BLaER1 treated with 17β-estradiol and CSF1 and Interleukin-3, amounts not matched to agents 10 nM and 100 nM (cell line): ENCODE data around the gene YAF2.

Experiments
- H3K27ac ChIP-seq, 11 experiments: shearing (Covaris generic); formaldehyde crosslinking; 2 replicates each; pipeline ENCODE4 v1.8.1; 2022
- H3K27me3 ChIP-seq, 11 experiments: shearing (Covaris generic); formaldehyde crosslinking; 2 replicates each; pipeline ENCODE4 v1.8.1; 2022
- H3K36me3 ChIP-seq, 11 experiments: shearing (Covaris generic); formaldehyde crosslinking; 2 replicates each; pipeline ENCODE4 v1.8.1; 2022
- H3K4me1 ChIP-seq, 10 experiments: shearing (Covaris generic); formaldehyde crosslinking; 2 replicates each; pipeline ENCODE4 v1.8.1; 2022
- H3K4me2 ChIP-seq, 11 experiments: shearing (Covaris generic); formaldehyde crosslinking; 2 replicates each; pipeline ENCODE4 v1.8.1; 2022
- H3K4me3 ChIP-seq, 10 experiments: shearing (Covaris generic); formaldehyde crosslinking; 2 replicates each; pipeline ENCODE4 v1.8.1; 2022
- H3K9ac ChIP-seq, 11 experiments: shearing (Covaris generic); formaldehyde crosslinking; 2 replicates each; pipeline ENCODE4 v1.8.1; 2022
- H3K9me3 ChIP-seq, 11 experiments: shearing (Covaris generic); formaldehyde crosslinking; replicated peaks in 1 of 11; 2 replicates each; pipeline ENCODE4 v1.8.1; 2022
- H4K20me1 ChIP-seq, 11 experiments: shearing (Covaris generic); formaldehyde crosslinking; 2 replicates each; pipeline ENCODE4 v1.8.1; 2022
- Cebpa-rat ChIP-seq, 11 experiments: shearing (Covaris generic); IDR thresholded peaks; 2 replicates each; pipeline ENCODE4 v1.8.1; 2022

YAF2 gene

DNA sequence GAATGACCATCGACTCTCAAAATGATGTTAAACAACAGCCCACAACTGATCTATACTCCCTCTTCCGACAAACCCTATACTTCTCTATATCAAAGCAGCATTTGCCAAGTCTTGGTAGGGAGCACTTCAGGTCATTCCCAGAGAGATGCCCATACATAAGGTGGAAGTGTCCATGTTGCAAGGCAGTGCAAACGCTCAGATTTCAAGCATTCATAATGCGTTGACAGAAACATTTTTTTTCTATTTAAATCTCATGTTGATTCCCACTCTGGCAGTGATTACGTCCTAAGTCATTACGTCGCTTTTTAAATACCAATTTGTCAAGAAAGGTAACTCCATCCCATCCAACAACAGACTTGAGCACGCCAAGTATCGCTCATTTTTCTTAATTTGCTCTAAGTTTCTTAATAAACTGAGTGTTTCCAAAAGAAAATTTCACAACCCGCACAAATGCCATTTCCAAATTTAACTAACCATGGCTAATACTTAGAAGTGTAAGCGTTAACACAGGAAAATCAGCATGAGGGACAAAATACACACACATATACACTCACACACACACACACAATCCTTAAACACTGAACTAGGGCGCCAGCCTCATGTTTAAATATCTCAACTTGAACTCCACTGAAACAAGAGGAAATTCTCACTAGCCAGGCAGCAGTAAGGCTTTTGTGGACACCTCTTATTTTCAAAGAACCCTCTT, 94.4 kb downstream of the YAF2 start:
- TF ChIP-seq Cebpa-rat (IDR thresholded peaks at IDR 0.05), result no peak
- H3K9me3 ChIP-seq, result no peaks in the 10 kb centered on the region
- peak overlapping the region; percentile 82 to 100 (median 94) for H3K4me3 ChIP-seq
- peak overlapping the region; percentile 85 to 93 (median 89) for H3K9ac ChIP-seq
- peak overlapping the region; percentile 79 to 94 (median 83) for H3K4me2 ChIP-seq
- H4K20me1 ChIP-seq, result peaks cover 10 to 50% (median 30%) of the 10 kb centered on the region in 11 experiments; a peak in 16 of 22 replicates
- peak overlapping the region; percentile 68 to 91 (median 81) for H3K27ac ChIP-seq
- H3K36me3 ChIP-seq, result no peaks in the 10 kb centered on the region
- H3K4me1 ChIP-seq, result peaks cover 18 to 37% (median 26%) of the 10 kb centered on the region in 10 experiments
- H3K27me3 ChIP-seq, result no peaks in the 10 kb centered on the region

DNA sequence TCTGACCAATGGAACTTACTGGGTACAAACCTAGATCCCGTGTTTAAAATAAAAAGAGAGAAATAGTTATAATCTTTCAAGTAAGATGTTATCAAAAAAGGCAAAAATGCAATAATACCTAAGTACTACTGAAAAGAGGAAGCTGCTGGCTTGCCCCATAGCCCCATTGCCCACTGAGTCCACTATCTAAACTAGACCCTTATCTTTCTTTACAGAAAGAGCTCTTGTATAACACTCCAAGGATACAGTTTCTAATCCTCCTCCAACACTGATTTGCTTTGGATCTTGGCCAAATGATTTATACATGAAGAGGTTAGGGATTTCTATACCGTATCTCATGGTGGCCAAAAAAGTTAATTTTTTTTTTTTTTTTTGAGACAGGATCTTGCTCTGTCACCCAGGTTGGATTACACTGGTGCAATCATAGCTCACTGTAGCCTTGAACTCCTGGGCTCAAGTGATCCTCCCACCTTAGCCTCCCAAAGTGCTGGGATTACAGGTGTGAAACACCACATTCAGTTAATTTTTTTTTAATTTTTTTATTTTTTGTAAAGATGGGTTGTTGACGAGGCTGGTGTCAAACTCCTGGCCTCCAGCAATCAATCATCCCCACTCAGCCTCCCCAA, 96.0 kb downstream of the YAF2 start:
- H3K27me3 ChIP-seq, result no peaks in the 10 kb centered on the region
- H3K9me3 ChIP-seq, result peaks cover 0 to 8% (median 3%) of the 10 kb centered on the region in 11 experiments; a peak in 4 of 22 replicates
- no peak for TF ChIP-seq Cebpa-rat (IDR thresholded peaks at IDR 0.05)
- peaks cover 13 to 58% (median 31%) of the 10 kb centered on the region in 11 experiments; a peak in 16 of 22 replicates for H4K20me1 ChIP-seq
- H3K4me1 ChIP-seq, result peaks cover 18 to 37% (median 26%) of the 10 kb centered on the region in 10 experiments
- no peak overlapping the region for H3K27ac ChIP-seq
- H3K4me2 ChIP-seq, result peak overlapping the region in 10 of 11 experiments; percentile 1 to 94 (median 84); a peak in 18 of 22 replicates
- H3K9ac ChIP-seq, result no peak overlapping the region
- H3K36me3 ChIP-seq, result peaks cover 0 to 5% (median 0%) of the 10 kb centered on the region in 11 experiments; a peak in 3 of 22 replicates
- H3K4me3 ChIP-seq, result peak overlapping the region in 1 of 10 experiments; percentile 90; a peak in 1 of 20 replicates

DNA sequence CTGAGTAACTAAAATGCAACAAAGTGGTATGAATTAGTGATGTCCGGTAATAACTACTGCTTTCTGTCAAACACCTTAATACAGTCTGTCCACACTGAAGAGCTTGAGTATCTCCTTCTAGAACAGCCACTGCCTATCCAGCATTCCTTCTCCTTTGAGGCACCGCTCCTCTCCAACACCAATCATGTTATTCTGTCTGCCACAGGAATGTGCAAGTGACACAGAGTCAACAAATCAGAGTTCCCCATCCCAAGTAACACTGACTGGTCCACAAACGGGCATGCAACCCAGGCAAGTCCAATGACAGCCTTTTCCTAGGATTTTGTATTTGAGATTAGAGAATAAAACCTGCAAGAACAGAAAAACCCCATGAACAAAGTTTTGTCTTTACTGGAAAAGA, 97.1 kb downstream of the YAF2 start:
- no peaks in the 10 kb centered on the region for H3K27me3 ChIP-seq
- H4K20me1 ChIP-seq, result peaks cover 14 to 58% (median 31%) of the 10 kb centered on the region in 11 experiments; a peak in 16 of 22 replicates

DNA sequence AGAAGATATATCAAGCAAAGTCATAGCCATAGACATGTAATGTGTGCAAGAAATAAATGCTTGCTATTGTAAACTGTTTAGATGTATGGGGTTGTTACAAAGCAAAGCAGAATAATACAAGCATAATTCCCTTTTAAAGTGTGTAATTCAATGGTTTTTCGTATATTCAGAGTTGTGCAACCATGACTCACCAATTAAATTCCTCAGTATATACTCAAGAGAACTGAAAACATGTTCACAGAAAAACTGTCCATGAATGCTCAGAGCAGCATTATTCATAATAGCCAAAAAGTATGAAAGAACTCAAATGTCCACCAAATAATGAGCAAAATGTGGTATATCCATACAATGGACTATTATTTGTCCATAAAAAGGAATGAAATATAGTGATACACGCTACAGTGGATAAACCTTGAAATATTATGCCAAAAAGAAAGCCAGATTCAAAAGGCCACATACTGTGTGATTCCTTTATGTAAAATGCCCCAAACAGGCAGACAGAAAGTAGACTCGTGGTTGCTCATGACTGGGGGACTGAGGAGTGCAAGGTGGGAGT, 102.7 kb downstream of the YAF2 start:
- H3K27me3 ChIP-seq, result no peaks in the 10 kb centered on the region
- no peak overlapping the region for H3K4me3 ChIP-seq
- H3K9me3 ChIP-seq, result peaks cover 0 to 14% (median 5%) of the 10 kb centered on the region in 11 experiments; a peak in 7 of 22 replicates
- peaks cover 0 to 17% (median 6%) of the 10 kb centered on the region in 10 experiments; a peak in 11 of 20 replicates for H3K4me1 ChIP-seq
- TF ChIP-seq Cebpa-rat (IDR thresholded peaks at IDR 0.05), result no peak
- H3K9ac ChIP-seq, result no peak overlapping the region
- peaks cover 0 to 24% (median 0%) of the 10 kb centered on the region in 11 experiments; a peak in 4 of 22 replicates for H3K36me3 ChIP-seq
- no peak overlapping the region for H3K4me2 ChIP-seq
- H4K20me1 ChIP-seq, result peaks cover 5 to 72% (median 28%) of the 10 kb centered on the region in 11 experiments; a peak in 17 of 22 replicates
- H3K27ac ChIP-seq, result no peak overlapping the region

More for the DNA sequence above, 97.1 kb downstream of the YAF2 start:
- Histone ChIP-seq H3K4me2 (no peak overlapping the region), H3K9me3 (peaks cover 0 to 14% (median 5%) of the 10 kb centered on the region in 11 experiments; a peak in 7 of 22 replicates), H3K4me3 (no peak overlapping the region), H3K9ac (no peak overlapping the region), H3K4me1 (peaks cover 18 to 27% (median 24%) of the 10 kb centered on the region in 10 experiments), H3K36me3 (peaks cover 0 to 10% (median 0%) of the 10 kb centered on the region in 11 experiments; a peak in 4 of 22 replicates), H3K27ac (no peak overlapping the region)
- TF ChIP-seq Cebpa-rat (IDR thresholded peaks at IDR 0.05), result no peak

DNA sequence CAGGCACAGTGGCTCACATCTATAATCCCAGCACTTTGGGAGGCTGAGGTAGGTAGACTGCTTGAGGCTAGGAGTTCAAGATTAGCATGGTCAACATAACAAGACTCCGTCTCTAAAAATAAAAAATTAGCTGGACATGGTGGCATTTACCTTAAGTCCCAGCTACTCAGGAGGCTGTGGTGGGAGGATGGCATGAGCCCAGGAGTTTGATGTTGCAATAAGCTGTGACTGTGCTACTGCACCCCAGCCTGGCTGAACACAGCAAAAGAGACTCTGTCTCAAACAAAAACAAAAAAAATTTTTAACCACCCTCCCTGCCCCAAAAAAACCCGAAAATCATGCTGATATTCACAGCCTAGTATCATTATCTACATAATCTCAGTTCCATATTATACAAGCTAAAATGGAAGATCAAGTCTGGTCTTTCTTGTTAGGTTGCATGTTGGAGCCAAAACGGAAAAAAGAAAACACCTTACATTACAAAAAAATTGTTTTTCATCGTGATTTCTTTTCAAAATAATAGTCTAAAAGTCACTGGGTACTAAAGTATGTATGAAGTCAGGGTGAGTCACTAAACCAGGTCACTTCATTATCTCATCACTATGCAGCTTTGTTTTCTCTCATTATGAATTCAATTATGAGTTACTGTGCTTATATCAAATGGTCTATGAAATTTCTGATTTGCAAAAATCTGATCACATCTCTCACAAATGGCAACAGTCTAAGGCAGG, 107.2 kb downstream of the YAF2 start:
- peak overlapping the region in 4 of 11 experiments; percentile 19 to 43 (median 31); a peak in 6 of 22 replicates for H3K4me2 ChIP-seq
- H3K4me3 ChIP-seq, result no peak overlapping the region

DNA sequence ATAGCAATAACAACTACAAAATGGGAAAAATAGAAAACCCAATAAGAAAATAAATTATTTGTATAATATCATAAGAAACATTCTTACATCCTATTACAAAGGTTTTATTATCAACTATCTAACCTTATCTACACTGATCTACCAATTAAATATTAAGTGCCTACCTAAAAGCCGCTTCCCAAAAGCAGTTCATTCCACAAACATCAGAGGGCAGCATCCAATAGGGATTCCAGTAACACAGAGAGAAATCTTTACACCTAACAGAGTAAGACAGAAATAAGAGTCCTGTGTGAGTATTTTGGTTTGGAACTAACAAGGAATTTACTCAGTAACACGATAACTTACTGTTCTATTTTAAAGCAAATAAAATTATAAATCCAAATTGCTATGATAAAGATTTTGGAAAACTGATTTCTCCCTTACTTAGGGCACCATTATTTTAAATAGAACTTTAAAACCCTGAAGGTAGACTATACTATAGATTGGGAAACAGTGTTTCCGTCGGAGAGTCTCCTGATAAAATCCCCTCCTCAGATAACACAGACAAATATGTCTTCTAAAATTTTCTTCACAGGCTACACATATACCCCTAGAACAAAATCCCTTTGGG, 108.3 kb downstream of the YAF2 start:
- H3K4me3 ChIP-seq, result no peak overlapping the region
- H3K9ac ChIP-seq, result no peak overlapping the region

More for the DNA sequence above, 107.2 kb downstream of the YAF2 start:
- Histone ChIP-seq H3K27me3 (no peaks in the 10 kb centered on the region), H3K9me3 (no peaks in the 10 kb centered on the region; a peak in 1 of 22 replicates), H3K36me3 (peaks cover 0 to 16% (median 0%) of the 10 kb centered on the region in 11 experiments; a peak in 4 of 22 replicates), H3K27ac (no peak overlapping the region), H4K20me1 (peaks cover 12 to 89% (median 46%) of the 10 kb centered on the region in 11 experiments; a peak in 21 of 22 replicates), H3K9ac (no peak overlapping the region), H3K4me1 (peaks cover 1 to 17% (median 7%) of the 10 kb centered on the region in 10 experiments; a peak in 15 of 20 replicates)
- TF ChIP-seq Cebpa-rat (IDR thresholded peaks at IDR 0.05), result 0 out of 22 replicates have a peak, but pooled peaks of 1 of the 11 experiments have one; percentile 14

DNA sequence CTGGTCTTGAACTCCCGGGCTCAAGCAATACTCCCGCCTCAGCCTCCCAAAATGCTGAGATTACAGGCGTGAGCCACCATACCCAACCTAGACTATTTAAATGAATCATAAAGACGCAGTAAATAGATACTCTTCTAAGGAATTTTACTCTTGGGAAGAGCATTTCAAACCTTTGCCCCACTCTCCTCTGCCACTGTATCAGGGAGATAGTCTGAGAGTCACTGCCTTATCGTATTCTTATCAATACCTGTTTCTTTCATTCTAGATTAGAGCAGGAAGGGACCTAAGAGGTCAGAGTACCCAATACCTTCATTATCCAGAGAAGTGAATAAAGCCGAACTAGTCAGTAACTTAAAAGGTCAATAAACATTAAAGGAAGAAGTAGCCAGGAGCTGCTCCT, 109.2 kb downstream of the YAF2 start:
- Histone ChIP-seq H3K4me3 (no peak overlapping the region), H3K36me3 (peaks cover 0 to 11% (median 0%) of the 10 kb centered on the region in 11 experiments; a peak in 4 of 22 replicates)

More for the DNA sequence above, 108.3 kb downstream of the YAF2 start:
- no peak for TF ChIP-seq Cebpa-rat (IDR thresholded peaks at IDR 0.05)
- Histone ChIP-seq H3K4me2 (no peak overlapping the region), H3K36me3 (peaks cover 0 to 16% (median 0%) of the 10 kb centered on the region in 11 experiments; a peak in 4 of 22 replicates), H3K4me1 (peaks cover 13 to 21% (median 17%) of the 10 kb centered on the region in 10 experiments), H3K27ac (no peak overlapping the region), H4K20me1 (peaks cover 12 to 91% (median 47%) of the 10 kb centered on the region in 11 experiments; a peak in 21 of 22 replicates), H3K27me3 (no peaks in the 10 kb centered on the region), H3K9me3 (no peaks in the 10 kb centered on the region)

More for the DNA sequence above, 109.2 kb downstream of the YAF2 start:
- H3K27me3 ChIP-seq, result no peaks in the 10 kb centered on the region
- peaks cover 13 to 22% (median 17%) of the 10 kb centered on the region in 10 experiments for H3K4me1 ChIP-seq
- no peaks in the 10 kb centered on the region for H3K9me3 ChIP-seq
- no peak overlapping the region for H3K27ac ChIP-seq
- H4K20me1 ChIP-seq, result peaks cover 12 to 84% (median 46%) of the 10 kb centered on the region in 11 experiments; a peak in 21 of 22 replicates
- TF ChIP-seq Cebpa-rat (IDR thresholded peaks at IDR 0.05), result no peak
- no peak overlapping the region for H3K4me2 ChIP-seq
- 0 out of 22 replicates have a peak overlapping the region, but pooled peaks of 1 of the 11 experiments have one; percentile 21 for H3K9ac ChIP-seq
